A673 (cell line): Measurements from ENCODE around the gene MROH8. TPM values are rescaled to one million over a fixed set of nuclear protein-coding genes. Genes with fewer than 3 reads are reported as not detected.

Experiments used
- BruUV-seq: library from RNA; stranded (reverse); fragments of 400-500 nt; replicated peaks from 2 replicates; lab custom pipeline; 2021; lab: Mats Ljungman, UMichigan
- CTCF ChIA-PET: fragments of 300-600 bp; sonication (Branson Sonifier 250); formaldehyde crosslinking; loops from one replicate; lab custom pipeline; 2022; ENCODE audit warnings: antibody characterized with exemption; lab: Charles Lee
- POLR2A ChIA-PET: fragments of 300-600 bp; sonication (Branson Sonifier 250); formaldehyde crosslinking; loops from one replicate; lab custom pipeline; 2022; ENCODE audit warnings: antibody characterized with exemption; ENCODE audit not compliant: low non-redundant PET; lab: Charles Lee
- DNase-seq: peaks from one replicate; pipeline ENCODE4 v3.0.0-alpha.2; 2015; ENCODE audit warnings: low spot score
- H3K27ac ChIP-seq: fragments of 200-600 bp; sonication (generic); 2 replicates; pipeline ENCODE4 v1.5.1; 2016; ENCODE audit warnings: mixed run types, low read depth, mild to moderate bottlenecking, mixed read lengths, antibody characterized with exemption, low read length; ENCODE audit not compliant: poor library complexity, severe bottlenecking
- H3K27me3 ChIP-seq: fragments of 200-600 bp; sonication (generic); replicated peaks from 2 replicates; pipeline ENCODE4 v1.6.1; 2017; ENCODE audit warnings: mixed run types, low read depth, mild to moderate bottlenecking, mixed read lengths, antibody characterized with exemption, low read length; ENCODE audit not compliant: insufficient read depth, poor library complexity
- H3K36me3 ChIP-seq: fragments of 200-600 bp; sonication (generic); 2 replicates; pipeline ENCODE4 v1.6.1; 2016; ENCODE audit warnings: mixed run types, mild to moderate bottlenecking, mixed read lengths, antibody characterized with exemption, low read length; ENCODE audit not compliant: insufficient read depth, poor library complexity, severe bottlenecking
- H3K4me1 ChIP-seq: fragments of 200-600 bp; sonication (generic); 2 replicates; pipeline ENCODE4 v1.6.1; 2017; ENCODE audit warnings: mixed run types, mild to moderate bottlenecking, mixed read lengths, antibody characterized with exemption, low read length; ENCODE audit not compliant: insufficient read depth, poor library complexity, severe bottlenecking
- H3K4me3 ChIP-seq: fragments of 200-600 bp; sonication (generic); 2 replicates; pipeline ENCODE4 v1.5.1; 2016; ENCODE audit warnings: low read depth, mixed run types, mild to moderate bottlenecking, mixed read lengths, low read length; ENCODE audit not compliant: poor library complexity, severe bottlenecking
- H3K9me3 ChIP-seq: fragments of 200-600 bp; sonication (generic); 2 replicates; pipeline ENCODE4 v1.6.1; 2016; ENCODE audit warnings: mixed run types, low read depth, mild to moderate bottlenecking, mixed read lengths, antibody characterized with exemption, low read length; ENCODE audit not compliant: poor library complexity, severe bottlenecking
- EZH2 ChIP-seq: fragments of 200-600 bp; sonication (generic); IDR thresholded peaks from 2 replicates; pipeline ENCODE4 v1.6.1; 2017; ENCODE audit warnings: borderline replicate concordance, low read depth, mild to moderate bottlenecking, mixed read lengths, antibody characterized with exemption, low read length; ENCODE audit not compliant: poor library complexity, severe bottlenecking
- intact Hi-C: fragments of 100-400 bp; cut with micrococcal nuclease; formaldehyde crosslinking; loops from one replicate; pipeline ENCODE4 v1.10.0; 2022; ENCODE audit not compliant: unreplicated experiment
- total RNA-seq: library from RNA; stranded (reverse); gene quantifications from 2 replicates; pipeline ENCODE4 v1.2.3, GENCODE V29; 2021
- TF ChIP-seq, protein P1 (sequence below): fragments of 300-800, 200-600 bp; sonication (generic); conservative IDR thresholded peaks from 2 replicates; pipeline ENCODE4 v1.5.1; 2017; ENCODE audit warnings: low read depth, mild to moderate bottlenecking, antibody characterized with exemption, low read length, moderate library complexity, mixed read lengths

The MROH8 gene
- total RNA-seq, 1 experiment from 2014 or later: 1.6 TPM

DNA sequence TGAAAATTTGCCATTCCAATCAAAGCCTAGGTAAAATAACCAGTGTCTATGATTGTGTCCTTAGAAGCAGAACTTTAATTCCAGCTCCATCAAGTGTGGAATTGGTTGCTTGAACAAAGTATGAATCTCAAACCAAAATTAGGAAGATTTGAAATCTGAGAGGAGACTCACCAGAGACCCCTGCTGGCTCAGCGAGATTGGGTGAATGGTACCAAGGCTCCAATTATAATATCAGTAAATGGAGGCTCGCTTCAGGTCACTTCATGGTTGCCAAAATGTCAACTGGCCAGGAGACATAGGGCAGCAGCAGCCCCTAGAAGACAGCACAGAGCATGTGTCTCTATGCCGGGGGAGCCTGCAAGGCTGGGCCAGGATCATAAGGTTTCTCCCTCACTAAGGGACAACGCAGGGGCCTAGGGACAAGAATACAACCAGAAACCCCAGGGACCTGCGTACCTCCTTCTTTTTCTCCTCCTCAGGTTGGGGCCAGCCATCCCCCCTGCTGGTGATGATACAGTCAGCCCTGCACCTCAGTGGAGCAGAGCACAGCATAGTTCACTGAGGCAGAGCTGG is 97.5 kb downstream of the MROH8 start:
- no peaks in the 10 kb centered on the region for H3K9me3 ChIP-seq
- BruUV-seq: no TSS peak
- POLR2A ChIA-PET: no interaction called here
- peak; percentile 25 for DNase-seq
- H3K27ac ChIP-seq: no peak overlapping the region
- H3K4me1 ChIP-seq: no peaks in the 10 kb centered on the region
- H3K27me3 ChIP-seq: no peaks in the 10 kb centered on the region
- CTCF ChIA-PET: no interaction called here
- H3K36me3 ChIP-seq: peaks cover 50% of the 10 kb centered on the region
- no peak overlapping the region for H3K4me3 ChIP-seq
- TF ChIP-seq, protein P1, sequence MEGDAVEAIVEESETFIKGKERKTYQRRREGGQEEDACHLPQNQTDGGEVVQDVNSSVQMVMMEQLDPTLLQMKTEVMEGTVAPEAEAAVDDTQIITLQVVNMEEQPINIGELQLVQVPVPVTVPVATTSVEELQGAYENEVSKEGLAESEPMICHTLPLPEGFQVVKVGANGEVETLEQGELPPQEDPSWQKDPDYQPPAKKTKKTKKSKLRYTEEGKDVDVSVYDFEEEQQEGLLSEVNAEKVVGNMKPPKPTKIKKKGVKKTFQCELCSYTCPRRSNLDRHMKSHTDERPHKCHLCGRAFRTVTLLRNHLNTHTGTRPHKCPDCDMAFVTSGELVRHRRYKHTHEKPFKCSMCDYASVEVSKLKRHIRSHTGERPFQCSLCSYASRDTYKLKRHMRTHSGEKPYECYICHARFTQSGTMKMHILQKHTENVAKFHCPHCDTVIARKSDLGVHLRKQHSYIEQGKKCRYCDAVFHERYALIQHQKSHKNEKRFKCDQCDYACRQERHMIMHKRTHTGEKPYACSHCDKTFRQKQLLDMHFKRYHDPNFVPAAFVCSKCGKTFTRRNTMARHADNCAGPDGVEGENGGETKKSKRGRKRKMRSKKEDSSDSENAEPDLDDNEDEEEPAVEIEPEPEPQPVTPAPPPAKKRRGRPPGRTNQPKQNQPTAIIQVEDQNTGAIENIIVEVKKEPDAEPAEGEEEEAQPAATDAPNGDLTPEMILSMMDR: peak; percentile 64
- TF ChIP-seq EZH2: no peak
- intact Hi-C loops: no loop called here

DNA sequence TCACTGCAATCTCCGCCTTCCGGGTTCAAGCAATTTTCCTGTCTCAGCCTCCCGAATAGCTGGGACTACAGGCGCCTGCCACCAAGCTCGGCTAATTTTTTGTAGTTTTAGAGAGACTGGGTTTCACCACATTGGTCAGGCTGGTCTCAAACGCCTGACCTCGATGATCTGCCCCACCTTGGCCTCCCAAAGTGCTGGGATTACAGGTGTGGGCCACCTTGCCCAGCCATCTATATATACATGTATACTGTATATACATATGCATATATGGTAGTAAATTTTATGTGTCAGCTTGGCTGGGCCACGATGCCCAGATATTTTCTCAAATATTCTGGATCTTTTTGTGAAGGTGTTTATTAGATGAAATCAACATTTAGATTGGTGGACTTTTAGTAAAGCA is 102.3 kb downstream of the MROH8 start:
- Histone ChIP-seq H3K4me1 (no peaks in the 10 kb centered on the region), H3K4me3 (no peak overlapping the region), H3K27ac (no peak overlapping the region), H3K36me3 (peaks cover 34% of the 10 kb centered on the region), H3K27me3 (no peaks in the 10 kb centered on the region), H3K9me3 (no peaks in the 10 kb centered on the region)
- ChIA-PET CTCF (no interaction called here), POLR2A (no interaction called here)
- DNase-seq: no peak
- BruUV-seq: no TSS peak
- TF ChIP-seq, protein P1: no peak
- TF ChIP-seq EZH2: no peak
- intact Hi-C loops: no loop called here

DNA sequence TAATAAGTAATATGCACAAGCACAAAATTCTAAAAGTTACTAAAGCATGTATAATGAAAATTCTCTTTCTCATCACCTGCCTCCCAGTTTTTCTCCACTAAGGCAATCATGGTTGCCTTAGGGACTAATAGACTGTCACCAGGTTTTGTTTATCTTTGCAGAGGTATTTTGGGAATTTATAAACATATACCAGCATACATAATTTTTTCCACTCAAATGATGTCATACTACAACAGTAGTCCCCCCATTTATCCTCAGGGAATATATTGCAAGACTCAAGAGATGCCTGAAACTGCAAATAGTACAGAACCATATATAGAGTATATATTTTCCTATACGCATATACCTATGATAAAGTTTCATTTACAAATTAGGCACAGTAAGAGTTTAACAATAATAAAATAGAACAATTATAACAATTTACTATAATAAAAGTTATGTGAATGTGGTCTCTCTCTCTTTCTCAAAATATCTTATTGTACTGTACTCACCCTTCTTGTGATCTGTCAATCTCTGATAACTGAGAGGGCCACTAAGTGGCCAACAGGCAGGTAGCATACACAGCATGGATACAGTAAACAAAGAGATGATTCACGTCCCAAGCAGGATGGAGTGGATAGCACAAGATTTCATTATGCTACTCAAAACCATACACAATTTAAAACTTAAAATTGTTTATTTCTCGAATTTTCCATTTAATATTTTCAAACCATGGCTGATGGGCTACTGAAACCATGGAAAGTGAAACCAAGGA is 103.2 kb downstream of the MROH8 start:
- peaks cover 34% of the 10 kb centered on the region for H3K36me3 ChIP-seq
- intact Hi-C loops: no loop called here
- BruUV-seq: no TSS peak
- POLR2A ChIA-PET: no interaction called here
- H3K9me3 ChIP-seq: no peaks in the 10 kb centered on the region
- no peak overlapping the region for H3K27ac ChIP-seq
- H3K27me3 ChIP-seq: no peaks in the 10 kb centered on the region
- TF ChIP-seq, protein P1: no peak
- no peak for TF ChIP-seq EZH2
- DNase-seq: no peak
- CTCF ChIA-PET: no interaction called here
- H3K4me3 ChIP-seq: no peak overlapping the region
- H3K4me1 ChIP-seq: no peaks in the 10 kb centered on the region
